AG04450 (cell line): ENCODE data around the gene LHX1. TPM values are rescaled to one million over a fixed set of nuclear protein-coding genes. Genes with fewer than 3 reads are reported as not detected.

Experiments
- CTCF ChIA-PET: fragments of 300-600, 350-600 bp; formaldehyde crosslinking; extraction: SDS; loops from one replicate; lab custom pipeline; 2022; ENCODE audit warnings: antibody characterized with exemption, inconsistent platforms; lab: Charles Lee
- POLR2A ChIA-PET: fragments of 350-600 bp; formaldehyde crosslinking; extraction: SDS; loops from one replicate; lab custom pipeline; 2021; ENCODE audit warnings: antibody characterized with exemption, inconsistent platforms; lab: Yijun Ruan, JAX
- DNase-seq: peaks from one replicate; pipeline ENCODE4 v3.0.0-alpha.2; 2011; ENCODE audit warnings: low read depth, low spot score
- H3K27ac ChIP-seq: one replicate; pipeline ENCODE4 v1.5.1; 2012; ENCODE audit warnings: low read depth, low read length, control low read depth
- H3K27me3 ChIP-seq: one replicate; pipeline ENCODE4 v1.6.0; 2012; ENCODE audit warnings: low read length; ENCODE audit not compliant: control insufficient read depth, insufficient read depth
- H3K4me3 ChIP-seq: 2 replicates; pipeline ENCODE4 v1.5.1; 2011; ENCODE audit warnings: mild to moderate bottlenecking, low read depth, low read length, control low read depth
- H3K9me3 ChIP-seq: 2 replicates; pipeline ENCODE4 v1.5.1; 2012; ENCODE audit warnings: low read length; ENCODE audit not compliant: control insufficient read depth, insufficient read depth
- polyA plus RNA-seq: library from polyadenylated mRNA; depleted of rRNA; stranded (reverse); fragments of >200 nt; gene quantifications from 2 replicates; pipeline ENCODE4 v1.2.3, GENCODE V29; 2011
- TF ChIP-seq, protein P1 (sequence below): IDR thresholded peaks from 2 replicates; pipeline ENCODE4 v1.5.1; 2011; ENCODE audit warnings: low read depth, low read length, control low read depth, inconsistent platforms

LHX1 gene
- polyA plus RNA-seq, 1 experiment = not detected

DNA sequence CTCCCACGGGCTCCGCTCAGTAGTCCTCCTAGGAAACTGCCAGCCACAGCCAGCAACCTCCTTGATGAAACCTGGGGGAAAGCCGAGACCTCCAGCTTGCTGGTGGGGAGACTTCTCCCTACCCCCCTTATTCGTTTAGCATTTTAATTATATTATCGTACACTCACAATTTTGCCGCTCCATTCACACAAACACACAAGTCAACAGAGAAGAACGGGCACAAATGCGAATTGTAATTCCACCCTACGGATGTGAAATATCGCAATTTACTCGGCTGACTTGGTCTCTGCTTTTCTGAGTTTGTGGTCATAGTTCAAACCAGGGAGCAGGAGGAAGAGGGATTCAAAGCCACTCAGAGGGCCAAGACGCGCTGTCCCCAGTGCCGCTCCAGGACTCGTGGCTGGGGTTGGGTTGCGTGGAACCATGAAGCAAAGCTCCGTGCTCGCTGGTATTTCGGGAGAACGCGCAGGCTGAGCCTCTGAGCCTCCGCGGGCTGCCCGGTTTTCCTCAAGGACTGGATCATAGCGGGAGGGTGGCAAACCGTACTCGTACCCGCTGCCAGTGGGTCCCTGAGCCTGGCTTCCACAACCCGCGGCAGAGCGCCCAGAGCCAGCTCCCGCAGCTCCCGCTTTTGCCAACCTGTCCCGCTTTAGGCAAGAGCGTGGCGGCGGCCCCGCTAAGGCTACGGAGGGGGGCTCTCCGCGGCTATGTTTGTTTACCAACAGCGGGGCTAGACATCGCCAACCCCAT, 2.0 kb downstream of the LHX1 start:
- H3K9me3 ChIP-seq = peaks cover 43% of the 10 kb centered on the region; the same call in 1 of the 2 replicates
- peaks cover 98% of the 10 kb centered on the region for H3K27me3 ChIP-seq
- no peak for DNase-seq
- no peak overlapping the region for H3K4me3 ChIP-seq
- TF ChIP-seq, protein P1, sequence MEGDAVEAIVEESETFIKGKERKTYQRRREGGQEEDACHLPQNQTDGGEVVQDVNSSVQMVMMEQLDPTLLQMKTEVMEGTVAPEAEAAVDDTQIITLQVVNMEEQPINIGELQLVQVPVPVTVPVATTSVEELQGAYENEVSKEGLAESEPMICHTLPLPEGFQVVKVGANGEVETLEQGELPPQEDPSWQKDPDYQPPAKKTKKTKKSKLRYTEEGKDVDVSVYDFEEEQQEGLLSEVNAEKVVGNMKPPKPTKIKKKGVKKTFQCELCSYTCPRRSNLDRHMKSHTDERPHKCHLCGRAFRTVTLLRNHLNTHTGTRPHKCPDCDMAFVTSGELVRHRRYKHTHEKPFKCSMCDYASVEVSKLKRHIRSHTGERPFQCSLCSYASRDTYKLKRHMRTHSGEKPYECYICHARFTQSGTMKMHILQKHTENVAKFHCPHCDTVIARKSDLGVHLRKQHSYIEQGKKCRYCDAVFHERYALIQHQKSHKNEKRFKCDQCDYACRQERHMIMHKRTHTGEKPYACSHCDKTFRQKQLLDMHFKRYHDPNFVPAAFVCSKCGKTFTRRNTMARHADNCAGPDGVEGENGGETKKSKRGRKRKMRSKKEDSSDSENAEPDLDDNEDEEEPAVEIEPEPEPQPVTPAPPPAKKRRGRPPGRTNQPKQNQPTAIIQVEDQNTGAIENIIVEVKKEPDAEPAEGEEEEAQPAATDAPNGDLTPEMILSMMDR = no peak
- H3K27ac ChIP-seq = no peak overlapping the region
- CTCF ChIA-PET = interaction anchor here (0.9 to 1.1 kb wide), 2 partner anchors 10 to 301 kb away, joined by 3 read pairs; partner anchors contain the start of gene AATF
- POLR2A ChIA-PET = interaction anchor here (1.7 kb wide), 1 partner anchor 9 kb away, joined by 5 read pairs; the partner anchor contains the start of gene AATF

DNA sequence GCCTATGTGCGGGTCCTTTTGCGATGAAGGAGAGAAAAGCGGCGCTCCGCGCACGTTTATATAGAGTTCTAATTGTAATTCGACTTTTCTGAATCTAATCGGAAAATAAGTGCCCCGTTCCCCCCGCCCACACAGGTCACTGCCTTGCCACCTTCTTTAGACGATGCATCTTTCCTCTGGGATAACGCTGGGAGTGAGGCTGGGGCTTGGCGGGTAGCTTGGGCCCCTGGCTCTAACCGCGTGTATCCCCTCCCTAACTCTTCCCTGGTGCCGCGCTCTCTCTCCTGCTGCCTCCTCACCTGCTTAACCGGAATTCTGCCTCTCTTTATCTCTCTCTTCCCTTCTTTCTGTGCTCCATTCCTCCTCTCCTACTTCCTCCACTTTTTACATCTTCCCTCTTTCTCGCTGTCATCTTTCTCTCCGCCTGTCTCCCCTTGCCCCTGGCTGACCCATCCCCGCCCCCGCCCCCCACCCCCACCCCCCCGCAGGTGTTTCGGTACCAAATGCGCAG, 2.6 kb downstream of the LHX1 start:
- Histone ChIP-seq H3K27me3 (peaks cover 98% of the 10 kb centered on the region), H3K4me3 (no peak overlapping the region), H3K27ac (no peak overlapping the region), H3K9me3 (peaks cover 36% of the 10 kb centered on the region; the same call in 1 of the 2 replicates)
- DNase-seq = no peak
- TF ChIP-seq, protein P1 = no peak
- CTCF ChIA-PET = no interaction called here
- POLR2A ChIA-PET = interaction anchor here (1.7 kb wide), 1 partner anchor 9 kb away, joined by 5 read pairs; the partner anchor contains the start of gene AATF

DNA sequence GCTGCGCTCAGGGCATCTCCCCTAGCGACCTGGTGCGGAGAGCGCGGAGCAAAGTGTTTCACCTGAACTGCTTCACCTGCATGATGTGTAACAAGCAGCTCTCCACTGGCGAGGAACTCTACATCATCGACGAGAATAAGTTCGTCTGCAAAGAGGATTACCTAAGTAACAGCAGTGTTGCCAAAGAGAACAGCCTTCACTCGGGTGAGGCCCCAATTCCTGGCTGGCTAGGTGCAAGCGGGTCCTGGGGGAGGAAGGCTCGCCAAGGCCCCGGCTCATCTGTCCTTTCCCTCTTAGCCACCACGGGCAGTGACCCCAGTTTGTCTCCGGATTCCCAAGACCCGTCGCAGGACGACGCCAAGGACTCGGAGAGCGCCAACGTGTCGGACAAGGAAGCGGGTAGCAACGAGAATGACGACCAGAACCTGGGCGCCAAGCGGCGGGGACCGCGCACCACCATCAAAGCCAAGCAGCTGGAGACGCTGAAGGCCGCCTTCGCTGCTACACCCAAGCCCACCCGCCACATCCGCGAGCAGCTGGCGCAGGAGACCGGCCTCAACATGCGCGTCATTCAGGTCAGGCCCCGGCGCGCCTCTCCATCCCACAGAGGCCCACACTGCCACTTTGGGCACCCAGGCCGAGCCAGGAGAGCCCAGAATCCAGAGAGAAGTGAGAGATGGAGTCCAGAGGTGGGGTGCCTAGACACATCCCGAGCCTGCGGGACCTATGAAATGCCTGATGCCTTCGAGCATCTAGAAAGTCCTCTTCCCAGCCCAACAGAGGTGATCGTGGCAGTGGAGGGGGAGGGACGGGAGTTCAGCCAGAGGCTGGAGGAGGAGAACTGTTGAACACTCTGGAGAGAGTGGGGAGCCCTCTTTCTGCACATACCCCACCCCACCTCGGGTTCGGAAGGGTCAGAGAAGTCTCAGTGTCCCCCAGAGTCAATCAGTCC, 3.3 kb downstream of the LHX1 start:
- TF ChIP-seq, protein P1 = no peak
- Histone ChIP-seq H3K9me3 (peaks cover 32% of the 10 kb centered on the region; the same call in 1 of the 2 replicates), H3K27me3 (peaks cover 96% of the 10 kb centered on the region), H3K27ac (no peak overlapping the region), H3K4me3 (no peak overlapping the region)
- DNase-seq = no peak
- CTCF ChIA-PET = no interaction called here
- POLR2A ChIA-PET = no interaction called here

DNA sequence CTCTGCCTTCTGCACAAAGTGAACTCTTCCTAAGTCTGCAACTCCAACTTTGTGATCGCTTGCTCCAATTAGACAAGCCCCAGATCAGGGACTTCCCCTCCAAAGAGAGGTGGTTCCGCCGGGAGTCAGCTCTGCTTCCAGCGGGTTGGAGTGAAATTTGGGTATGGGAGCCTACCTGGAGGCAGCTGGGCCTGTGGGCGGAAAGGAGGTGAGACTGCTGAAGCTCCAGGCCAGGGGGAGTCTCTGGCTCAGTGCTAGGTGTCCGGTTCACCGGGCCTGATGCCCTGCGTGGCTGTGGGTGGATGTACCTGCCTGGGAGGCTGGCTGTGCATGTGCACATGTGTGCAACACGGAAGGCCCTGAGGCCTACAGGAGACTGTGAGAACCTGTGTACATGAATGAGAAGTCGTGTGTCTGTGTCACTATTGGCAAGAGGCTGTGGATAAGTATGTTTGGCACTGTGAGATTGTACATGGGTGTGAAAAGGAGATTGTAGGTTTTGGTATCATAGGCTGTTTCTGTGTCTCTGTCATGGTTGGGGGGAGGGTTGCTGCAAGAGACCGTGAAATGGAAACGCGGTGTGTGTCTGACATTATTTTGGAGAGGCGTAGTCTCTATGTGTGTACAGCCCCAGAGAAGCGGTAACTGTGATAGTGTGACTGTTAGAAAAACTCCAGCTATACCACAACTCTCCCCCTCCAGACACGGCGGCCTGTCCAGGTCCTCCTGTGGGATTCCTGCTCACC, 4.2 kb downstream of the LHX1 start:
- ChIA-PET POLR2A (no interaction called here), CTCF (no interaction called here)
- DNase-seq = no peak
- TF ChIP-seq, protein P1 = no peak
- no peak overlapping the region for H3K27ac ChIP-seq
- peaks cover 96% of the 10 kb centered on the region for H3K27me3 ChIP-seq
- peaks cover 31% of the 10 kb centered on the region; the same call in 1 of the 2 replicates for H3K9me3 ChIP-seq
- H3K4me3 ChIP-seq = no peak overlapping the region
